ENCODE measurements around the gene MEOX1.

MEOX1 gene

DNA sequence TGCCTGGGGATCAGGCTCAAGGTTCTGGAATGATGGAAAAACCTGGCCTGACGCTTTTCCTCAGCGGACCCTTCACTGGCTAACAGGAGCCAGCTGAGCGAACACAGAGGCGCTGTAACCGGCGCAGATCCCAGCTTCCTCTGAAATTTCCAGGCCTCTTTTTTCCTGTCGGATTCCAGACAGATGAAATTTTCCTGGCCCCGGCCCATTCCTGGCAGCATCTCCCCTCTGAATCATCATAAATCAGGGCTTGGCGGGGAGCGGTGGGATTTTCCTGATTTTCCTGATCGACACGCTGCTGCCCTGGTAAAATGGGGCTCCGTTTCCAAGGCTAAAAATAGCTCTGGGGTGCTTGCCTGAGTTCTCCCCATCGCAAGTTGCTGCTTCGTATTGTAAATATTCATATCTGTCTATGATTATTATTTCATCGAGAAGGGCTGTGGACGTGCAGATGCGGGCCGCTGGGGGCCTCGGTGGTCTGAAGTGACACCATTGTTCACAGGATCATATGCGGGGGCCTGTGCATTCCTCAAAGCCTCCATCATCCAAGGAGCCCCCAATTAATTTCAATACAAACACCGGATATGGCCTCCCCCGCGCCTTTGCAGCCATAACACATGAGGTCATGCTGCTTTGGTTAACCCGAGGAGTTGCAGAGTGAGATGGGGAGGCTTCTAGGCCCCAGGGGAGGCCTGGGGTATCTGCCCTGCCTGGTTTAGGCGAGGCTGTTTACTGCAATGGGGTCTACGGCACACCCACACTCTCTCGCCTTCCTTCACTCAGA lies 69.8 kb downstream of the MEOX1 start:
- Histone ChIP-seq H3K79me2 (ENCODE audit: insufficient read depth, low read length) (no peaks in the 10 kb centered on the region), H3K36me3 (ENCODE audit: low read length) (no peaks in the 10 kb centered on the region), H4K20me1 (ENCODE audit: low read depth, low read length) (no peaks in the 10 kb centered on the region), H2AFZ (ENCODE audit: low read depth, low read length, severe bottlenecking) (no peak overlapping the region), H3F3A (ENCODE audit: insufficient read depth) (no peaks in the 10 kb centered on the region), H3K4me2 (ENCODE audit: low read depth, low read length, poor library complexity, severe bottlenecking) (no peak overlapping the region), H3K27ac (ENCODE audit: low read depth, low read length) (no peak overlapping the region), H3K4me3 (ENCODE audit: insufficient read depth, low read length, poor library complexity, severe bottlenecking) (no peak overlapping the region), H3K9me3 (ENCODE audit: insufficient read depth, low read length) (no peaks in the 10 kb centered on the region), H3K9ac (ENCODE audit: low read length) (no peak overlapping the region), H3K27me3 (ENCODE audit: low read length) (no peaks in the 10 kb centered on the region), H3K9me2 (replicated peaks; ENCODE audit: insufficient read depth, low read length) (no peaks in the 10 kb centered on the region)
- TF ChIP-seq CTCF (IDR thresholded peaks at IDR 0.05; ENCODE audit: insufficient read depth, low read length, poor library complexity, severe bottlenecking) (no peak), EZH2phosphoT487 (conservative IDR thresholded peaks at IDR 0.05; ENCODE audit: low read length) (no peak)

- Histone ChIP-seq H3K27me3 (ENCODE audit: low read length) (no peaks in the 10 kb centered on the region), H3K4me2 (ENCODE audit: low read depth, low read length, poor library complexity, severe bottlenecking) (no peak overlapping the region), H2AFZ (ENCODE audit: low read depth, low read length, severe bottlenecking) (no peak overlapping the region), H4K20me1 (ENCODE audit: low read depth, low read length) (no peaks in the 10 kb centered on the region), H3K36me3 (ENCODE audit: low read length) (no peaks in the 10 kb centered on the region), H3F3A (ENCODE audit: insufficient read depth) (no peaks in the 10 kb centered on the region), H3K79me2 (ENCODE audit: insufficient read depth, low read length) (no peaks in the 10 kb centered on the region), H3K9me2 (replicated peaks; ENCODE audit: insufficient read depth, low read length) (no peaks in the 10 kb centered on the region), H3K4me3 (ENCODE audit: insufficient read depth, low read length, poor library complexity, severe bottlenecking) (no peak overlapping the region), H3K9me3 (ENCODE audit: insufficient read depth, low read length) (no peaks in the 10 kb centered on the region), H3K27ac (ENCODE audit: low read depth, low read length) (no peak overlapping the region), H3K9ac (ENCODE audit: low read length) (no peak overlapping the region)
- no peak for TF ChIP-seq CTCF (IDR thresholded peaks at IDR 0.05; ENCODE audit: insufficient read depth, low read length, poor library complexity, severe bottlenecking)
- no peak for TF ChIP-seq EZH2phosphoT487 (conservative IDR thresholded peaks at IDR 0.05; ENCODE audit: low read length)
Measured at GRCh38 chr17:43591001-43591400, 70.7 kb downstream of the MEOX1 start.

All from SU-DHL-6 (cell line).